GM19324 (cell line): Measurements from ENCODE around the gene BICD1.
"Not testable (repeated sequence)": the region's sequence is repeated elsewhere in the genome, so short reads cannot be mapped to it uniquely, and the experiment has no call there.

Experiments used
- ATAC-seq: cut with Tn5 transposase; IDR thresholded peaks from one replicate; pipeline ENCODE4 v1.9.1; 2021; ENCODE audit warnings: mild to moderate bottlenecking, moderate library complexity; ENCODE audit not compliant: unreplicated experiment, low FRiP score

BICD1 gene

DNA sequence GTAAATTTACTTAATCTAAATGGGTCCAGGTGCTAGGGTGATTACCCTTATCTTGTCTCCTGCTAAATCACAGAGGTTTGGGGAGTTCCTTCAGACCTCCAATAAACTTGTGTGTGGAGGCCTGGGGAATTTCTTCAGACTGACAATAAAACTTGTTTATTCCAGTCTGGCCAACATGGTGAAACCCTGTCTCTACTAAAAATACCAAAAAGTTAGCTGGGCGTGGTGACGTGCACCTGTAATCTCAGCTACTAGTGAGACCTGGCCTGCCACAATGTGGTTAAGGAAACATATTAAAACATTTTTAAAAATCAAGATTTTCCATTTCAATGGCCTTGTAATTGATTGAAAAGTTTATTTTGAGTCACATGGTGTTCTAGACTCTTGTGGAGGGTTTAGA, 165.8 kb downstream of the BICD1 start:
- ATAC-seq = no peak

- peak; percentile 37 for ATAC-seq
Observed at GRCh38 chr12:32273063-32273522, 166.4 kb downstream of the BICD1 start.

GRCh38 chr12:32273712-32274111, 167.1 kb downstream of the BICD1 start:
- ATAC-seq = peak; percentile 87

- no peak for ATAC-seq
Observed at GRCh38 chr12:32274665-32275064, 168.0 kb downstream of the BICD1 start.

GRCh38 chr12:32275520-32275919, 168.9 kb downstream of the BICD1 start:
- not testable (repeated sequence) for ATAC-seq

GRCh38 chr12:32277774-32278173, 171.1 kb downstream of the BICD1 start:
- ATAC-seq = no peak

GRCh38 chr12:32281098-32281497, 174.5 kb downstream of the BICD1 start:
- ATAC-seq = no peak

DNA sequence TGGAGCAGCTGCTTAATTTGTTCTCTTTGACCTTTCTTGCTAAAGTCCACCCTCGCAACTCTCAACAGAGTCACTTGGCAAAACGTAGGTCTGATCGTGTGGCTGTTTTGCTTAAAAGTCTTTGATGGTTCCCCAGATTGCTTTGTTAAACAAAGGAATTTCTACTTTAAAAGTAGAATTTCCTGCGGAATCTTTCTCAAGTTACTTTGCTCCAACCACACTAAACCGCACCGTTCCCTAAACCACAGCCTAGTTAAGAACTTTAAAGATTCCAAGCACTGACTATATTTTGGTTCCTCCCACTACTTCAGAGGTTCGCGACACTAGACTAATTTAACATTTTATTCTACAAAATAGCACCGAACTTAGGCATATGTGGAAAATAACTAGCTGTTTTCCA, 177.9 kb downstream of the BICD1 start:
- no peak for ATAC-seq

GRCh38 chr12:32285021-32285420, 178.4 kb downstream of the BICD1 start:
- no peak for ATAC-seq

DNA sequence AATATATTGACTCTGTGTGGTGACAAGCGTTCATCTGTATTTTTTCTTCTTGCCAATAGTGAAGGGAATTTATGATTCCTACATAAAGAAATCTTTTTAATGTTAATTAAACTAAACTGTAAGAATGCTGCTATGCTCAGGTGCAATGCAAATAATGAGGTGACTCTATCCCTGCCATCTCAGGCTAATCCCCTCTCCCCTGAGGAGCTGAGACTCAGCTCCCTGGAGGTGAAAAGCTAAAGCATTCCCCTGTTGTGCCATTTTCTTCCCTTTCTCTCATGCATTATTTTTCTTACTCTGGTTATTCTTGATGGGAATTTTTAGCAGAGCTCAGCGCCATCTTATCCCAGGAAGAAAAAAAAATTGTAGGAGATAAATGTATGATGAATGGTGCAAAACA, 178.8 kb downstream of the BICD1 start:
- no peak for ATAC-seq

DNA sequence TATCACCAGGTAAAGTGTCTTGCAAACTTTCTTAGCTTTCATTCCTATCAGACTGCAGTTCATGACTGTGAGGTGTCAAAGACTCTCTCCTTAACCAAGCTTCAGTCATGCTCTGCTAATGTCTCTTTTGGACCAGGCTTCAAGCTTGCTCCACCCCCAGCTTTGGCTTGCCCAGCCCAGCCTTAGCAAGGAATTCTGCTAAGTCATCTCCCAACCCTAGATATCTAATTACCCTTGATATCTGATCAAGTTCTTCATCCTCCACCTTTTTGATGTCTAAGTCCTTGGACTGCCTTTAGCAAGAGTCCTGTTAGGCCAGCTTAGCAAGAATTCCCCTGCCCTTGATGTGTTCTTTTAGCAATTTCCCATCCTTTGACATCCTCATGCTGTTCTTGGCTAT, 183.8 kb downstream of the BICD1 start:
- no peak for ATAC-seq

DNA sequence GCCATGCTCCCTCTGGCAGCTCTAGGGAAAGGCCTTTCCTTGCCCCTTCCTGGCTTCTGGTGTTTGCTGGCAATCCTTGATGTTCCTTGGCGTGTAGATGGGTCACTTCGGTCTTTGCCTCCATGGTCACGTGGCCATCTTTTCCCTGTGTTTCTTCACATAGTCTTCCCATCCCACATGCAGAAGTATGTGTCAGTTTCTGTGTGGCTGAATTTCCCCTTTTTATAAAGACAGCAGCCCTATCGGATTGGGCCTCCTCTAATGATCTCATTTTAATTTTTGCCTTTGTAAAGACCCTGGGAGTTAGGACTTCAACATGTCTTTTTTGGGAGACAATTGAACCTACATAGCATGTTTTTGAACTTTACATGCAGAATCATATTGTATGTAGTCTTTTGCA, 185.5 kb downstream of the BICD1 start:
- no peak for ATAC-seq

DNA sequence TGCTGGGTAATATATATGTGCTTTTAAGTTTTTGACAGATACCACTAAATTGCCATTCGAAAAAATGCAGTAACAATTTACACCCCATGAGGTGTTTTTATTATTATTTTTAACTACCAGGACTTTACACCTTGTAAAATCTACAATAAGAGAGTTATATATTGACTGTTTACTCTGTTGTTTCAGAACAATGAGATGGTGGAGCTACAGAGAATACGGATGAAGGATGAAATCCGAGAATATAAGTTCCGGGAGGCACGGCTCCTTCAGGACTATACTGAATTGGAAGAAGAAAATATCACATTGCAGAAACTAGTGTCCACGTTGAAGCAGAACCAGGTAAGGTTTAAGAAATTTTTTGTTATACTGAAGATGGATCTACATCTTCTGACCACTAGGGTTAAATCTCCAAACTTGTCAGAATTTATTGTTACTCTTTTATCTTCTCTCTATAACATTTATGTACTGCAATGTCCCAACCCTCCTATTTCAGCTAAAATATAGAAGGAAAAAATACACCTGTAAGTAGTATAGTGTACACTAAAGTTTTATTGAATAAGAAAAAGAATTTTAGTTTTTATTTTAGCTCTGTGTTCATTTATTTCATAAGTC, 187.3 kb downstream of the BICD1 start:
- ATAC-seq = no peak

DNA sequence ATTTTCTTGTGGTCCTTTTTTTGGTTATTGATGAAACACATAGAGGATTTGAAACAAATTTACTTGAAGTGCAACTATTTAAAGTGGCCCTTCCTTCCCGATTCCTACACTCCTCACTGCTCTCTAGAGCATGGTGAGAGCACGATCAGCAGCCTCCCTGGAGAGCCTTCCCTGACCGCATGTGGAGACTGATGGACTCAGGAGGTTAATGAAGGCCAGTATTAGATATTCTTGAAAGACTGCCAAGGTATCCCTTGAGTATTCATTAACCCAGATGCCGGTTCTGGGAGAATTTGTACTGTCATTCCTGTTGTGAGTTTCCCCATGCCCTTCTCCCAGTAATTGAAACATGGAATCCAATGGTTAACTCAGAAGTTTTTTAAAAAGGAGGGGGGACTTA, 189.9 kb downstream of the BICD1 start:
- no peak for ATAC-seq

DNA sequence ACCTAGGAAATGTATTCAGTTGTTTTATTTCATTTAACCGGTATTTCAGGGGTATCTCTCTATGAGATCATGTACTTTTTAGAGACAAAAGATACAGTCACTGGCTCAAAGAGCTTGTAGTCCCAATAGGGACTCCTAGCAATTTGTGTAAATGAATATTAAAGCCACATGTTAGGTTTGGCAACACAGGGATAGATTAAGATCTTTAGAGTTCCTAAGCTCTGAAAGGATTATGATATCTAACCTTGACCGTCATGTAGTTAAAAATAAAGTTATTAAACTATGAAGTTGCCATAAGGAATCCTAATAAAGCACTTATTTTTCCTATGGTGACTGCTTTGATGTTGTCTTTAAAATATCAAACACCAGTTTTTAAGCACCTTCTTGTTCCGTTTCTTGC, 192.3 kb downstream of the BICD1 start:
- no peak for ATAC-seq

DNA sequence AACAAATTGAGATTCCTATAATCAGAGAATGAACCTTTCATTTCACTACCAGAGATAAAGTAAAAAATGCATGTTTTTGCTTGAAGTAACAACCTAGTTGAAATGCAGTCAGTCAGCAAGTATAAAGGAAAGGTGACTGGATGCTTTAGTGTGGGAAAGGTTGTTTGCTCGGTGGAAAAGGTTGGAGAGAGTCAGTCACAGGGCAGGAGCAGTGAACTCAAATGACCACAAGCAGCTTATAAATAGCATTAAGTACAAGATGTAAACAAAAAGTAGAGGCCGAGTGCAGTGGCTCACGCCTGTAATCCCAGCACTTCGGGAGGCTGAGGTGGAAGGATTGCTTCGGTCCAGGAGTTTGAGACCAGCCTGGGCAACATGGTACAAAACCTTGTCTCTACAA, 194.6 kb downstream of the BICD1 start:
- ATAC-seq = no peak

GRCh38 chr12:32302218-32303173, 195.8 kb downstream of the BICD1 start:
- ATAC-seq = peak; percentile 80

GRCh38 chr12:32303174-32303549, 196.5 kb downstream of the BICD1 start:
- no peak for ATAC-seq

DNA sequence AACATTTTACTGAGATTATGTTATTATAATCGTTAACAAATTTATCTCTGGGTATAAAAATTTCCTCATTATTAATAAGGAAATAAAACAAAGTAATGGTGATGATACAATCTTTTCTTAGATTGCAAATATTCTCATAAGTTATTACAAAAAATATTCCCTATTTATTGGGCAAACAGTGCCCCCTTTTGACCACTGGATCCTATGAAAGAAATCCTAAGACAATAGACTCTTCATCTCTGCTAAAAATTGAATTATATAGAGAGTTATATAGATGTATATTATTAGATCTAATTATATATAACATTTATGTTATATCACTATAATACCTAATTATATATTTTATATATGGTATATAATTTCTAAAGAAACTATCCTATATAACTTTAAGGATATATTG, 198.5 kb downstream of the BICD1 start:
- ATAC-seq = no peak

DNA sequence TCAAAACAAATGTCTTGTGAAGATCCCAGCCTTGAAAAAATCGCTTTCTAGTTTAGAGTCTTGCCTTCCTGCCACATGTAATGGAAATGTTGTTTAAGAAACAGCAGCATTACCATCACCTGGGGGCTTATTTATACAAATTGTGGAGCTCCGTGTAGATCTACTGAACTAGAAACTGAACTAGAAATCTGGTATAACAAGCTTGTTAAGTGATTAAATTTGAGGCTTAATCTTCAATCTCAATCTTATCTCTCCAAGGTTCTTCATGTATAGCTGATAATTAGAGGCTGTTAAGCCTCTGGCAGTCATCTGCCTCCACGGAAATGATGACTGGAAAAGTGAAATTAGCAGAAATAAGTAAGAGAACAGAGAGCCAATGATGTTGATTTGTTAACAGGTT, 200.7 kb downstream of the BICD1 start:
- ATAC-seq = no peak

GRCh38 chr12:32309811-32310736, 203.4 kb downstream of the BICD1 start:
- ATAC-seq = no peak
